Measurements from ENCODE around the gene STX1A.

- TF ChIP-seq POLR2A (IDR thresholded peaks at IDR 0.05) (no peak), CTCF (IDR thresholded peaks at IDR 0.05) (no peak)
Measured at GRCh38 chr7:73700581-73701134, 18.8 kb downstream of the STX1A start.
